ENCODE results near the gene FLOT2.

- TF ChIP-seq EZH2 (IDR thresholded peaks at IDR 0.05) = no peak
- TF ChIP-seq POLR2AphosphoS5 (IDR thresholded peaks at IDR 0.05; ENCODE audit: borderline replicate concordance, low read depth, low read length) = no peak
Observed at GRCh38 chr17:28865946-28866752, 31.4 kb downstream of the FLOT2 start.
